Stimulated activated CD4-positive, alpha-beta T cell treated with anti-CD3 and anti-CD28 coated beads, Interleukin-2, amount 100 ng/mL, for 24 hours (primary cell): ENCODE data around the gene NANOS3.
"Not testable (repeated sequence)": the region's sequence is repeated elsewhere in the genome, so short reads cannot be mapped to it uniquely, and the experiment has no call there.

ENCODE experiments used
- DNase-seq, 2 donors: peaks; one replicate each; pipeline ENCODE4 v3.0.0-alpha.2; 2020

NANOS3 gene

DNA sequence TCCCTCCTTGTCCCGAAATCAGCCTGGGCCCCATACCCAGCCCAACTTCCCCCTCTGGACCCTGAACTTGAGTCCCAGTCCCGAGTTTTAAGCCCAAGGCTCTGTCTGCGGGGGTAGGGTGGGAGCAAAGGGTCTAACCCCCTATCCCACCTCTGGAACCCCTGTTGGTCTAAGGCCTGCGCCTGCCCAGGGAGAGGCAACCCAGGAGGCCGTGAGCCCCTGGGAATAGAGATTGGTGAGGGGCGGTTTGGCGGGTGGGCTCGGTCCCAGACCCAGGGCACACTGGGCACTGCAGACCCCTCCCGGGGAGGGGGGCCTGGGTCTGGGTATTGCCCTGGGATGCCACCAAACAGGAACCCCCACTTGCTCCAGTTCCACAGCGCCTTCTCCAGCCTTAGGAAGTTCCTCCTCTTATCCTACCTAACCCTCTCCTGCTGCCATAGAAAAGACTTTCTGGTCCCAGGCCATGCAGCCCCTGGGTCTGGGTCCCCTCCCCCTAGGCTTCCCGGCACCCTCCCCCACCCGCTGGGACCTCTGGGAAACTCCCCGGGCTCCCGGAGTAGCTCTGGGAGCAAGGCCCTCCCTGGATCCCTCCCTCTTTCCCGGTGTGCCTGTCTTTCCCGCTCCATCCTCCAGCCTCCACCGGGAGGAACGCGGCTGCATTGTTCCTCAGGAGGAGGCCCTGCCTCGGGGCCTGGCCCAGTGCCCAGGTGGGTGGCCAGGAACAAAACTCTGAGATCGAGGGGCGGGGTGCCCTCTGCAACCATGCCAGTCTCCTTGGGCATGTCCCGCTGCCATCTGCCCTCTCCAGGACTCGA is 33.6 kb upstream of the NANOS3 start:
- DNase-seq: no peak

DNA sequence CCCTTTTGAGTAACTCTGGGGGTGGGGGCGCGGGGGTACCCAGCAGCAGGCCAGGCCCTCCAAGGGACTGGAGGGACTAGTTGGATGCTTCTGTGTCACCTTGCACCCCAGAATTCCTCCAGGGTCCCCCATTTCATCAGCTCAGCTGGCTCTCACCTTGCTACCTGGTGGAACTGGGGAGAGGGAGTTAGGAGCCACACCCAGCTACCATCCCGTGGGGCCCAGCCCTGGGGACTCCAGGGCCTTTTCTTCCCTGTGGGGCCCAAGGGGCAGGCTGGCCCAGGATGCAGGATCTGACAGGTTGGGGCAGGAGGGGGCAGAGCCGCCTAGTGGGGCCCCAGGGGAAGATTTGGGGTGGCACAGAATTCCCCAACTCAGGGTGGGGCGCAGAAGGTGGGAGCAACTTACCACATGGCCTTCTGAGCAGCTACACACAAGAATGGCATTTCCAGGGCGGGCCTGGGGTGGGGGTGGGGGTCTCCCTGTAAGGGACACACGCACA is 32.8 kb upstream of the NANOS3 start:
- DNase-seq: no peak

DNA sequence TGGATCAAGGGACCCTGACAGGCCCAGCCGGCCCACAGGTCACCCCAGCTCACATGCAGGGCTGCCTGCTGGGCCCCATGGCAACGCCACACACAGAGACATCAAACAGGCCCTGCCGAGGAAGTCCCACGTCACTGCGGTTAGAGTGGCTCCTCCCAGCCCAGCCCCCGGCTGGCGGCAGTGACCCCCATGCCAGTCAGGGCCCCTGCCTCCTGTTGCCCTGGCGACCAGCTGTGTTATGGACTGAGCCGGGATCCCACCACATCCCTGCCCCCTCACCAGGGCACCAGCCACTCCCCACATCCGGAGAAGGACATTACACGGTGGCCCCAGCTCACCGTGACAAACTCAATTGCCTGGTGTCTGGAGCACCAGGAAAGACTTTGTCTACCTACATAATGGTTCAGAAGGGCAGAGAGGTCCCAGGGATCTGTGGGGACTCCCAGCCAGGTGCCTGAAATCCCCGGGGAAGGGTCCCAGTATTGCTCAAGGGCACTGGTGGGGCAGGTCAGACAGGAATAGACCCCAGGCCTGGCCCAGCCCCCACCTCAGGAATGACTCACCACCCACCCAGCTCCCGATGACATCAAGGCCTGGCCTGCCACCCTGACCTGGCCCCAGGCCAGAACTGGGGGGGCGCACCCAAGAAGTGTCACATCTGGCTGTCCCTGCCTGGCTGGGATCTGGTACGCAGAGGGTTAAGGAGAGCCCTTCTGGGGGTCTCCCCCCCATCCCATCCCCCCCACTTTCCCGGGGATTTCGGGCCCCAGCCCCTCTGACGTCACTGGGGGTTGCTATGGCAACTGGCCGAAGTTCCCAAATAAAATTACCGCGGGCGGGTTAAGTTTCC is 30.2 kb upstream of the NANOS3 start:
- DNase-seq: peak; percentile 92 to 93

GRCh38 chr19:13847407-13848339 is 29.3 kb upstream of the NANOS3 start:
- peak; percentile 81 to 85 for DNase-seq

- DNase-seq: no peak
These were observed 28.6 kb upstream of the NANOS3 start for GRCh38 chr19:13848340-13848677.

DNA sequence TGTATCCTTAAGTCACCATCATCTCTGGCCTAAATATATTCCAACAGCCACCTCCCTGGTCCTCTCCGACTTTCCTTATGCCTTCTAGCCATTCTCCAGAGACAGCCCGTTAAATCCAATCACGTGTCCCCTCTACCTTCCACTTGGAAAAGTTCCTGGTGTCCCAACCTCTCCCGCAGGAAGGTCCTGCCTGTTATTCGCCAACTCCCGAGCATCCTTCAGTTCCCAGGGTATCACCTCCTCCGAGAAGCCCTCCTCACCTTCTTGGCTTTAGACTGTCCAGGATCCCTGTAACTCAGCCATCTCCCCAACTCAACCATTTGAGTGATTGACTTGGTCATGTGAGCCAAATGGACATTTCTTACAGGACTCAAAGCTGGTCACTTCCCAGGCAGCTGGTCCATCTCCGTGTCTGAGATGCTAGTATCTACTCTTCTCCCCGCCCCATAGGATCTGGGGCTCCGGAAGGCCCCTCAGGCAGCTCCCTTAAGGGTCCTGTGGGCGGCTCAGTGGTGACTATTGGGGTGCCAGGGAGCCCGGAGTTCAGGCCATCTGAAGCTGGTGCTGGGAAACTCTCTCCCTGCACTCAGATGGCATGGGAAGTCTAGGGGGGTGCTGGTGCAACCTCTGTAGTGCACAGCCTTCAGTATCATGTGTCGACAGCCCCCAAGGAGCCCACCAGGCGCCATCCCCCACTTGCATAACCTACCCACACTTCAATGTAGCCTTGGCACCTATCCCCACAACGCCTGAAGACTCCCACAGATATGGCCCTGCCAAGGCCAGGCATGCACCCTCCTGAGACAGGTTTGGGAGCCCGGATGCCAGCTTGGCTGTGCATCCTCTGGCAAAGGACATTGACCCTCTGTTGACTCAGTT is 27.9 kb upstream of the NANOS3 start:
- no peak for DNase-seq

- peak; percentile 74 to 82 for DNase-seq
These were observed 26.7 kb upstream of the NANOS3 start for GRCh38 chr19:13849991-13850909.

- DNase-seq: peak; percentile 61 to 67
These were observed 25.8 kb upstream of the NANOS3 start for GRCh38 chr19:13850910-13851733.

DNA sequence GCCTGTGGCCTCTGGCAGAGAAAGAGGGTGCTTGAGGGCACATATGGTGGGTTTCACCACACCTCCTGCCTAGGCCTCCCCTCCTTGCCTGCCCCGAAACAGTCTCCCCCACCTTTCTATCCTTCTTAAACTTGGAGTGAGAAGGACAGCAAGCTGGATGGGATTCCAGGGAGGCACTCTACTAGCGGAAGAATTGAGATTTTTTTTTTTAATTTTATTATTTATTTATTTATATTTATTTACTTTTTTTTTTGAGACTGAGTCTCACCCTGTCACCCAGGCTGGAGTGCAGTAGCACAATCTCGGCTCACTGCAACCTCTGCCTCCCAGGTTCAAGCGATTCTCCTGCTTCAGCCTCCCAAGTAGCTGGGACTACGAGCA is 25.2 kb upstream of the NANOS3 start:
- DNase-seq: not testable (repeated sequence)

DNA sequence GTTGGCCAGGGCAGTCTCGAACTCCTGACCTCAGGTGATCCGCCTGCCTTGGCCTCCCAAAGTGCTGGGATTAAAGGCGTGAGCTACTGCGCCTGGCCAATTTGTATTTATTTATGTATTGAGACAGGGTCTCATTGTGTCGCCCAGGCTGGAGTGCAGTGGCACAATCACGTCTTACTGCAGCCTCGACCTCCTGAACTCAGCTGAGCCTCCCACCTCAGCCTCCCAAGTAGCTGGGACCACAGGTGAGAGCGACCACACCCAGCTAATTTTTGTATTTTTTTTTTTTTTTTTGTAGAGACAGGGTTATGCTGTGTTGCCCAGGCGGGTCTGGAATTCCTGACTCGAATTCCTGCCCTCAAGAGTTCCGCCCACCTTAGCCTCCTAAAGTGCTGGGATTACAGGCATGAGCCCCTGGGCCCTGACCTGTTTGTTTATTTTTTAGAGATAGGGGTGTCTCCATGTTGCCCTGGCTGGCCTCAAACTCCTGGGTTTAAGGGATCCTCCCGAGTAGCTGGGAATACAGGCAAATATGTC is 24.7 kb upstream of the NANOS3 start:
- DNase-seq: not testable (repeated sequence)

DNA sequence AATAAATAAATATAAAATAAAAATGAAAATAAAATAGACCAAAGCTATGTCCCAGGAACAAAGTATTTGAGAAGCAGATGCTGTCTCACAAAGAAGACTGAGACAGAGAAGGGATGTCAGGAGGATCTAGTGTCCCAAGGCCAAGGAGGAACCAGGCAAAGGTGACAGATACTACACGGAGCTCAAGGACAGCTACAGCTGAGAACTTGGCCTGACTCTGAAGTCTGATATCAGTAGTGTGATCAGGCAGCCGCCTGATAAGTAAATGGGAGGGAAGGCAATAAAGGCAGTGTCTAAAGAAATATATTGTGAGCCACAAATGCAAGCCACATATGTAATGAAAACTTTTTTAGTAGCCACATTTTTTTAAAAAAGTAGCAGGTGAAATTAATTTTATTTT is 20.4 kb upstream of the NANOS3 start:
- no peak for DNase-seq

GRCh38 chr19:13859361-13859880 is 17.5 kb upstream of the NANOS3 start:
- DNase-seq: no peak

DNA sequence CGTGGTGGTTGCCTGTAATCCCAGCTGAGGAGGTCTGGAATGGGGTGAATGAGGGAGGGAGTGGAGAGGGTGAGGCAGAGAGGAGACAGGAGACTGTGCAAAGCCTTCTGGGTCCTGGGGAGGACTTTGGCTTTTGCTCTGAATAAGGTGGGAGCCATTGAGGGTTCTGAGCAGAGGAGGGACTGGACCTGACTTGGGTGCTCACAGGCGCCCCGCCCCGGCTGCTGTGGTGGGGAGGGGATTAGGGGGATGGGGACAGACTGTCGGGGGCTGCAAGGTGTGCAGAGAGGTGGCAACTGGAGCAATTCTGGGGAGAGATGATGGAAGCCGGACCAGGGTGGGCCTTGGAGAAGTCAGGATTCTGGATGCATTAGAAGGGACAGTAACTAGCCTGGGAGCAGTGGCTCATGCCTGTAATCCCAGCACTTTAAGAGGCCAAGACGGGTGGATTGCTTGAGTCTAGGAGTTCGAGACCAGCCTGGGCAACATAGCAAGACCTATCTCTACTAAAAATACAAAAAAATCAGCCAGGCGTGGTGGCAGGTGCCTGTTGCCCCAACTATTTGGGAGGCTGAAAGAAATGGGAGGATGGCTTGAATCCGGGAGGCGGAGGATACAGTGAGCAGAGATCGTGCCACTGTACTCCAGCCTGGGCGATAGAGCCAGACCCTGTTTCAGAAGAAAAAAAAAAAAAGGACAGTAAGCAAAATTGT is 16.1 kb upstream of the NANOS3 start:
- DNase-seq: no peak

- DNase-seq: no peak
These were observed 15.6 kb upstream of the NANOS3 start for GRCh38 chr19:13861392-13861713.

DNA sequence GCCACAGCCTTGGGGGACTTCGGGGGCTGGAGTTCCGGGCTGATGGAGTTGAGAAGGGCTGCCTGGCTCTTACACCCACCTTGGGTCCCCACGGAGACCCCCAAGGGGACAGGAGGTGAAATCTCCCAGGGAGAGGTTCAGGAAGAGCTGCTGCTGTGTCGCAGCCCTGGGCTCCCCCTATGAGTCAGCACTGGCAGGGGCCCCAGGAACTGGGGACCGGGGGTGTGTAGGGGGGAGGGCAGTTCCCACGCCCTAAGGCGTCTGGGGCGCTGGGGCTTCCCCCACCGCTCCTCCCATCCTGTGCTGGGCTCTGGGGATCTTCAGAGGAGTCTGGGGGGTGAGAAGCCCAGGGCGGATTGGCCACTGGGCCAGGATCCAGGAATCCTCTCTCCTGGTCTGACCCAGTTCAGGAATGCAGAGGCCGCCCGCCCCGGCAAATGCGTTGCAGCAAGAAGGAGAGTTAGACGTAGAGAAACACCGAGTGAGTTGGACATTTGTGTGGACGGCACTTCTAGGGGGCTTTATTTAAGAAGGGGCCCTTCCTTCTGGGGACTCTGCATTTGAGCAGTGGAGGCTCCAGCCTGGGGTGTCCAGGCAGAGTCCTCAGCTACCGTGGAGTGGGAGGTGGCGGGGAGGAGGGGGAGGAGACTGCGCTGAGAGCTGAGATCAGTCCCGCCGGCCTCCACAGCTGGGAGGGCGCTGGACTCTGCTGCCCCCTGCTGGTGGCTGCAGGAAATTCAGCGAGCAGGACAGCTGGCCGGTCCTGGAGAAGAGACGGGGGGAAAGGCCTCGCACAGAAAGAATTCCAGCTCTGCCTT is 15.0 kb upstream of the NANOS3 start:
- peak; percentile 91 for DNase-seq

DNA sequence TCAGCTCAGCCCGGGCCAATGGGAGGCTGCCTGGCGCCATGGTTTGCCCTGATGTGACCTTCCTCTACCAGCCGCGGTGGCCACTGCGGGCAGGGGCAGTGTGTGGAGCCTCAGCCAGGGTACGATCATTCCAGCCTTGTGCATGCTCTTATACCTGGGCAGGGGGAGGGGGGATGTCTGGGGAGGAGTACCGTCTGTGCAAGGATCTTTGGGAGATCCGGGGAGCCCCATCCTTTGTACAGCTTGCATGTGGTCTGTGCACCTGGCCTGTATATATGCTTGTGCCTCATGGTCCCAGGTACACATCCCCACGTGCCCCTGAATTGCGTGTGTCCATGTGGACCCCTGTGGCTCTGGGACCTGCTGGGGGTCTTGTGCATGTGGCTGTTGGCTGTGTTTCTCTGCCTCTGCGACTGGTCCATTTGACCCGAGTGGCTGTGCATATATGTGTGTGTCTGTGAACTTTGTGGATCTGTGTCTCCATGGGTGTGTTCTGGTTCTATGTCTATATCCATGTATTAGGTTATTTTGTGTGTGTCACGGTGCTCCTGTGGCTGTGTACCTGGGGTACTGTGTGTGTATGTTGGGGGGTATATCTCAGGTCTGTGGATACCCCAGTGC is 12.8 kb upstream of the NANOS3 start:
- DNase-seq: no peak
